Activated CD4-positive, alpha-beta T cell treated with anti-CD3 and anti-CD28 coated beads, Interleukin-10, Interleukin-2, amounts not matched to agents 100 ng/mL and 50 ng/mL, durations not matched to agents 16 hours and 8 hours (primary cell): ENCODE data around the gene TANC1.
"Not testable (repeated sequence)": the region's sequence is repeated elsewhere in the genome, so short reads cannot be mapped to it uniquely, and the experiment has no call there.

Experiments
- DNase-seq: peaks from one replicate; pipeline ENCODE4 v3.0.0-alpha.2; 2020

Gene TANC1

GRCh38 chr2:159094173-159094737 is 125.8 kb downstream of the TANC1 start:
- no peak for DNase-seq

- DNase-seq: no peak
These were observed 127.4 kb downstream of the TANC1 start for GRCh38 chr2:159095813-159096212.

- DNase-seq: not testable (repeated sequence)
These were observed 127.9 kb downstream of the TANC1 start for GRCh38 chr2:159096302-159096855.

DNA sequence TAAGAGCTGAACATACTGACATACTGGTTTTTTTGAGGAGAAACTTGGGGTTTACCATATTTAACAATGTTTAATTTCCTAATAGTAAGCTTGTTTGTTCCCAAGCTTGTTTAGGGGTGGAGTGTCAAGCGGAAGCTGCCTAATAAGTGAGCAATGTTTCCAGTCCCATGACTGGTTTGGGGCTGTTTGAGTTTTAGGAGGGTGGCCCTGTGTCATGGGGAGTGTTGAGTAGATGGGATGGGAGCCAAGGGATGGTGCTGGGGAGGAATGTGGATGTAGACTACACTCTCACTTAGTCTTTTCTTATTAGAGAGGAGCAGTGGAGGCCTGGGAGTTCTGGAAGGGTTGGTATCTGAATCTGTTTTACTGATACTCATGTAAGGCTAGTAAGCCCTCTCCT is 128.5 kb downstream of the TANC1 start:
- DNase-seq: no peak

DNA sequence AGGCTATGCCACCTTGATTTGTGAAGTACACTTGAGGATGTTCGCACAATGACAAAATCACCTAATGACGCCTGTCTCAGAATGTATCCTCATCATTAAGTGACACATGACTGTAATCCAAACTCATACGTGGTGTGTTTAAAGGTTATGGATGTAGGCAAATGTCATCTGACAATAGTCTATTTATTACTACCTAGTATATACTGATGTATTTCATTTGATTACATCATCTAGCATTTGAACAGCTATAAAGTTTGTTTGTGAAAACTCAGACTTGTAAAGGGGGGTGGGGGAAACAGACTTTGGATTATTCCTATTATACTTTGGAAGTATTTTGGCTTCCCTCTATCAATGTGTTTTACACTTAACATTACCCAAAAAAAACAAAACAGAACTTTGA is 129.9 kb downstream of the TANC1 start:
- DNase-seq: no peak

- DNase-seq: peak; percentile 34
These were observed 130.5 kb downstream of the TANC1 start for GRCh38 chr2:159098921-159099411.

DNA sequence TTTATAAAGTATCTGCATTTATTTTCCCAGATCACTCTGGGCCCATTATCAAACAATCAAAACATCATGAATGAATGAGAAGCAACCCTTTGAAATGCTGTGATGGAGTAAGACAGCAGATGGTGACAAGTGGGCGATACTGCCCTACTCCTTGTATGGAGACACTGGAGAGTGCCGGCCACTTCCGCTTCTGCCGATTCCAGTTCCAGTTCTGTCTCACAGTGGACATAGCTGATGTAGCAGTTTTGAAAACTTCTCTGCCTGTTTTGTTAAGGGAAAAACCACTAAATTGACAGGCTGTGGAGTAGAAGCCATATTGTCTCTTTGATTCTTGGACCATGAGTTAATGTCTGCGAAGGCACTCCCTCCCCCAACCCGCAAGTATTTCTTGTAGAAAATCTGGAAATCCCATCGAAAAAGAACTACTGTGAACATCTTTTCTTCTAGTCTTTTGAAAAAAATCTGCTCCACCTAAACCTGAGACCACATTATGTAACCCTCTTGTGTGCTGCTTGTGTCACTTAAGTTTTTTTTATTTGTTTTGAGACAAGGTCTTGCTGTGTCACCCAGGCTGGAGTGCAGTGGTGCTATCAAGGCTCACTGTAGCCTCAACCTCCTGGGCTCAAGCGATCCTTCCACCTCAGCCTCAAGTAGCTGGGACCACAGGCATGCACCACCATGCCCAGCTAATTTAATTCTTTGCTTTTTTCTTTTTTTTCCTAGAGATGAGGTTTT is 133.5 kb downstream of the TANC1 start:
- DNase-seq: no peak

DNA sequence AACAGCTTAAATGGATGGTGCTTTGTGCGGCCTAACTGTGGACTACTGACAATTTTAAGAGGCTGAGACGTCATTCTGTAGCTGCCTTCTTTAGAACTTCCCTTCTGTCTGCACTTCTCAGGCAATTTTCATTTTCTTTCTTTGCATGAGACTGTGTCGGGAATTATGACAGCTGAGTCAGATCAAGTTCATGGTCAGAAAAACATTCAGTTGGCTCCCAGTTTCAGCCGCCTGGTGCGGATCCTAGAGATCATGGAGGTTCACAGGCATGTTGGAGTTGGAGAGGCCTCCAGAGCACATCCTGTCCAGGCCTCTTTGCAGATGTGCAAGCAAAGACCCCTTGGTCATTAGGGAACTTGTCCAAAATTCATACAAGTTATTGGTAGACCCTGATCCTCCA is 135.0 kb downstream of the TANC1 start:
- no peak for DNase-seq

DNA sequence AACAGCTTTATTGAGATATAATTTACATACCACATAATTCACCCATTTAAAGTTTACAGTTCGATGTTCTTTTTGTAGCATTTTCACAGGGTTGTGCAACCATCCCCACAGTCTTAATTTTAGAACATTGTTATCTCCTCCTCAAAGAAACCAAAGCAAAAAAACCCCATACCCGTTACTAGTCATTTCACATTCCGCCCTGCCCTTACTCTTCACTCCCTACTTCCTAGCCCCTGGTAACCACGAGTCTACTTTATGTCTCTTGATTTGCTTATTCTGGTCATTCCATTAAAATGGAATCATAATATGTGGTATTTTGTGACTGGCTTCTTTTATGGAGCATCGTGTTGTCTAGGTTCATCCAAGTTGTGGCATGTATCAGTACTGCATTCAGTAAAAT is 137.7 kb downstream of the TANC1 start:
- no peak for DNase-seq

DNA sequence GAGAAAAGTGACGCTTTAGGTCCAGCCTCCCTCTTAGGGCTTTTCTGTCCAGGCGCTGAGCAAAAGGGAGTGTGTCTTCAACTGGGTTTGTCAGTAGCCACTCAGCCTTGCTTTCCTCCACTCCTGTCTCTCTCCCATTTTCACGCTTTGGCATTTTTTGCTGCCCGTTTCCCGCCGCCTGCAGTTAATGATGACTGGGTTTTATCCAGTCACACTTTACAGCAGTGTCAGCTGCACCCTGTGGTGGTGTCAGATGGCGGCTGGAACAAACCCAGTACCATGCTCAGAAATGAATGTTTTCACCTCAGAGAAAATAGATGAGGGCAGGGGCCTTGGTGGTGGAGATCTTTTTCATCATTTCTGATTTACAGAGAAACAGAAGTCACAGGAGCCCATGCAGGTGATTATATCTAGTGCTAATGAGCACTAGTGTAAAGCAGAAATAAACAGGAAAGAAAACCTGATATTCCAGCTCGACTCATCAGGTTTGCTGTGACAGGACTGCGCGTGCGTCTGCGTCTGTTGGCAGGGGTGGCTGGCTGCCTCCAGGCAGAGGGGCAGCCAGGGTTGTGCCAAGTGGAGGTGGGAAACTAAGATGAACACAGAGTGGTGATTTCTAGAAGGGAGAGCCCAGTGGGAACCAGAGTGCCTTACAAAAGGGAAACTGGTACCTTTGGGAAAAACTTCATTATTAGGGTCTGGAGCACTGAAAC is 139.9 kb downstream of the TANC1 start:
- DNase-seq: no peak

- no peak for DNase-seq
These were observed 141.1 kb downstream of the TANC1 start for GRCh38 chr2:159109517-159109916.

DNA sequence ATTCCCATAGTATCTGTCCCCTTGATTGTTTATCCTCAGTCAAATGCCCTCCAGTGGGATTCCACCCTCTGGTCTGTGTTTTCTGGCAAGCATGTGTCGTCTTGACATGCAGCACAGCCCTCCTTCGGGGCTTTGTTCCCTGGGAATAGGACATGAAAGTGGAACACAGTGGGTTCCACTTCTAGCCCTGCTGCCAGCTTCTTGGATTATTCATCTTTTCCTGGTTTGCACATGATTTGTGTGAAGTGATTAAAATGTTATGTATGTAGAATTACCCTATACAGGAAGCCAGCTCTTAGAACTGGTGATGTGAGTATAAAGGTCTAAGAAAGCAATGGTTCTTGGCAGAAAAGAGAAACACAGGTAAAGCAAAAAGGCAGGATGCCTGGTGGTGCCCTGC is 142.3 kb downstream of the TANC1 start:
- DNase-seq: no peak

DNA sequence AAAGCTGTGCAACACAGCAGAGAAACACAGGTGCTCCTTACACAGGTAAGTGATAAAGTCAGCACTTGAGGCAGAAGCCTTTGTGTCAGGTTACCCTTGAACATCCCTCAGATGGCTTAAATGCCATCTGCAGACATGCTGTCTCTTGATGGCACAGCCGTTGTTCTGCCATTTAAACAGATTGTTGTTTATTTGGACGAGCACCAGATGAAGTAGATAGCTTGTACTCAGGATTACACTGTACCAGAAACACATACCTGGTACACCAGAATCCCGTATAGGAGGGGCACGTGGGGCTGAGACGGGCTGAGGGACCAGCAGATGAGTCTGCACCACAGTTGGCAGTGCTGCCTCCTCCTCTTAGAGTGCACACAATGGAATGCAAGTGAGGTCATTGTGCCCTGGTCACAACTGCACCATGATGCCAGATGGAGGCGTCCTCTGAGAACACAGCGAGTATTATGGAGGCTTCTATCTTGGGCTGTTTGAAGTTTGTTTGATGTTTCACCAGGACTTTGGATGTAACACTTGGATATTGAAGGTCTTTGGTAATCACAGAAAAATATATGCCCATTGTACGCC is 143.0 kb downstream of the TANC1 start:
- no peak for DNase-seq

GRCh38 chr2:159114835-159115234 is 146.4 kb downstream of the TANC1 start:
- DNase-seq: no peak

DNA sequence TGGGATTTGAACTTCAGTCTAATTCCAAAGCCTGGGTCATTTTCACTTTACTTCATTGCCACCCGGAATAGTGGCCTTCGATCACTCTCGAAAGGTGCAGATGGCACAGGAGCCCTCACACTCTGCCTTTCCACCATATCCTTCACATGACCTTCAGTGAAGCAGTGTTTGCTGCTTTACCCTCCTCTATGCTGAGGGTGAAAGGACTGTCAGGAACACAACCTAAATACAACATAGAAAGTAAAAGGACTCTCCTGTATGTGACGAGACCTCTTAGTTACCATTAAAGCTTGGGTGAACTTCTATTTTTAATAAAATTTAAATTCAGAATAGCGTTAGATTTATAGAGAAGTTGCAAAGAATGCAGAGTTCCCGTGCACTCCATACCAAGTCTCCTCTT is 148.5 kb downstream of the TANC1 start:
- DNase-seq: no peak

- no peak for DNase-seq
These were observed 149.2 kb downstream of the TANC1 start for GRCh38 chr2:159117658-159118057.

DNA sequence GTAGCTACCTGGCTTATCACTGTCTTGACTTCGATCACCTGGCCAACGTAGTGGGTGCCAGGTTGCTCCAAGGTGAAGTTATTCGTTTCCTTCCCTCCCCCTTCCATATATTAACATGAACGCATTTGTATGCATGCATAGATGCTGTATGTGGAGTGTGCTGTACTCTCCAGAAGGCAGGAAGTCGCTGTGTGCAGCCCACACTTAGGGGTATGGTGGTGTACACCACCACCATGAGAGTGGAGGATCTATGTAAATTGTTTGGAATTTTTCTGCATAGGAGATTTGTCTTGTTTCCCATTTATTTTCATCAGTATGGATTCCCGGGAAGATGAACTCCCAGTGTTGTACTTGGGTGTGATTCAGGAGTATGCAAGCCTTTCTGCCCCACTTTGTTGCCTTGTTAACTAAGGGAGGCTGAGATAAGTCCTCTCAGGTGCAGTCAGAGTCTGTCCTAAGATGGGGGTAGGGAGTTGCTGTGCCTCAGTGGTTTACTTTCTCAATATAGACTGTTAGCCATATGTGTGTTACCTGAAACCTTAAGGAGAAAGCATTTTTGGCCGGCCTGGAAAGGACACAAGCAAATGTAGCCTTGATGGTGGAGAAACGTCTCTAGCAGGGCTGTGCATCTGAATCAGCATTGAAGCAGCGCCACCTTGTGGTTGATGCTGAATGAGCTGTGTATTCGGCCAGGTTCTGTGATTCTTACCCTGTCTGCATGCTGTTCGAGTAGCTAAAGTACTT is 149.8 kb downstream of the TANC1 start:
- DNase-seq: peak; percentile 79

DNA sequence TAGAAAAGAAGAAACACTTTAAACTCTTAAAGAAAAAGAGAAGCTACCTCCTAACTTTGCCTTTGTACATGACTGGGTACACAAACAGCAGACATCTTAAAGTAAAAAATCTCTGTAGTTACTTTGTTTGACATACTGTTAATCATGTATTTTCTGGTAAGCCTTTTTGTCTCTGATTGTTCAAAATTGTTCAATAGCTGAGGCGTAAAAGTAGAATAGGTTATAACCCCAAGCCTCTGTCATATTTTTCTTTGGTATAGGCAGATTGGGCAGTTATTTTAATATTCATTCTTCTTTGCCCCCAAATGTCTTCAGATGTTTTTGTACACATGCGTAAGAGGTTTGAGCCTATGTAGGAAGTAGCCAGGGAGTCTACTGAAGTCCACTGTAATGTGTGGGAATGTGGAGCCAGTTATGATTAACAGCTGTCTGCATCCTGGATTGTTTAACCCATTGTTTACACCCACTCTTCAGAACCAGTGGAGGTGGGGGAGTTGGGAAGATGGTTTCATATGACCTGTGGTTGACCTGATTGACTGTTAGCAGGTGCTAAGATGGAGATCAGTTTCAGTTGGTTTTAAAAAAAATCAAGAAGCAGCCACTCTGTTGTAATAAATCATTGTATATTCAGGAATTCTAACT is 150.5 kb downstream of the TANC1 start:
- no peak for DNase-seq

DNA sequence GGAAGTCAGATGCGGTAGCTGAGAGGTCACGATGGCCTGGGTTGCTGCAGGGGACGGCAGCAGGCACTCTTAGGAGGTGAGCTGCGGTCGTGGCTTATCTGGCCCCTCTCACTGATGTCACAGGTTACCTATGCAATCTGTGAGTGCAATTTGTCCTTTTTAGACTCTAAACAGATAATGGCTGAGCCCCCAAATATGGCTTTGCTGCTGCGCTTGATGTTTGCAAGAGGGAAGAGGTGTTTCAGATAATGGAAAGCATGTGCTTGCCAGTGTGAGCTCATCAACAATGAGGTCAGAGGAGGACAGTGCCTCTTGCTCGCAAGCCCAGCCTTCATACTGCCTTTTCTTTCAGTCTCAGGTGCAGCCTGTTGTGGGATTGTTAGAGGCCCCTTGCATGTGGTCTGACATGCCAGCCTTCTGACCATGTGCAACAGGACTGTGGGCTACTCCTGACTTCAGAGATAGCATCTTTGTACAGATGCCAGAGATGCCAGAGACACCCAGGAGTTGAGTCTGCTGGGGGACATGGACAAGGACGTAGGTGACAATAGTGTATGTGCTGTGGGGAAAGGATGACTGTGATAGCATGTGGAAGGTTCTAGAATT is 151.3 kb downstream of the TANC1 start:
- DNase-seq: no peak

- no peak for DNase-seq
These were observed 155.3 kb downstream of the TANC1 start for GRCh38 chr2:159123786-159124185.

DNA sequence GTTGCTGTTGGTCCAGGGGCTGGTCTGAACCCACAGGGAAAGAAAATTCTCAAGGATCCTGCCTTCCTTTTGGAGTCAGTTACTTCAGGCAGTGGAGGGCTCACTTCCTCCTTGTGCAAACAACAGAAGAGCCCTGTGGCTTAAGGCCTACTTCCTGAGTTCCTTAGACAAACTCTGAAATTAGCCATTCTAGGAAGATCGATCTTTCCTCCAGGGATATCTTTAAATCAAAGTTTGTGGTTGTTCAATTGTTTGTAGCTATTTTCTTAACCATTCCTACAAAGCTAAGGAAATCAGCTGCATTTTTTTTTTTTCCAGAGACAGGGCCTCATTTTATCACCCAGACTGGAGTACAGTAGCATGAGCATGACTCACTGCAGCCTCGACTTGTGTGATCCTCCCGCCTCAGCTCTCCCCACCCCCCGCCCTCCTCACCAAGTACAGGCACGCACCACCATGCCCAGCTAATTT is 156.0 kb downstream of the TANC1 start:
- DNase-seq: no peak
